Measurements from ENCODE around the gene FBXO31. TPM values are rescaled to one million over a fixed set of nuclear protein-coding genes. Genes with fewer than 3 reads are reported as not detected.

FBXO31 gene
- total and polyA plus RNA-seq, 2 of the 13 experiments (the other 11 are each of a cell fraction or from before 2014, with no cell fraction given): 92.4 to 101 TPM

DNA sequence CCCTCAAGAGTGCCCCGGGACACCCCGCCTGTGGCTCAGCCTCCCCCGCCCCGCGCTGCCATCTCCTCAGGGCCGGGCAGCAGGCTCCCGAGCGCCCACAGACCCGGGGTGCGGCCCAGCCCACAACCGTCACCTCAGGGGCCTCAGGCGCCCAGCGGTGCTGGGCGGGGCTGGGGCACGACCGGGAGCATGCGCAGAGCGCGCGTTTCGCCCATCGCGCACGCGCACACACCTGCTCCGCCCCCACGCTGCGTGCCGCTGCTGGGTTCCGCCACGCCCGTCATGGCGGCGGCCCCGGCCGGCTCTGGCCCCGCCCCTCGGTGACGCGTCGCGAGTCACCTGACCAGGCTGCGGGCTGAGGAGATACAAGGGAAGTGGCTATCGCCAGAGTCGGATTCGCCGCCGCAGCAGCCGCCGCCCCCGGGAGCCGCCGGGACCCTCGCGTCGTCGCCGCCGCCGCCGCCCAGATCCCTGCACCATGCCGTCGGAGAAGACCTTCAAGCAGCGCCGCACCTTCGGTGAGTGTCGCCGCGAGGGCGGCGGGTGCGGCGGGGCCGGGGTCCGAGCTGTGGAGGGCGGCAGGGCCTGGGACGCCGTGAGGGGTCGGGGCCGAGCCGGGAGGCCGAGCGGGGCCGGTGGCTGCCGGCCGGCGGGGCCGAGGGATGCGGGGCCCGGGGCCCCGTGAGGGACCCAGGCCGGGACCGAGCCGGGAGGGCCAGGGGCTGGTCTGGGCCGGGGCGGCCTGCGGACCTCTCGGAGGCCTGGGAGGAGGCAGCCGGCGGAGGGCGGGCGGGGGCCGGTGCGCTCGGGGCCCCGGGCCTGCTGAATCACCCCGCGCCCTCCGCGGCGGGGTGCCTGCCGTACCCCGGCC lies 8.6 kb upstream of the FBXO31 start, which contains the start of gene MAP1LC3B (continued):
- TF ChIP-seq, protein P1, sequence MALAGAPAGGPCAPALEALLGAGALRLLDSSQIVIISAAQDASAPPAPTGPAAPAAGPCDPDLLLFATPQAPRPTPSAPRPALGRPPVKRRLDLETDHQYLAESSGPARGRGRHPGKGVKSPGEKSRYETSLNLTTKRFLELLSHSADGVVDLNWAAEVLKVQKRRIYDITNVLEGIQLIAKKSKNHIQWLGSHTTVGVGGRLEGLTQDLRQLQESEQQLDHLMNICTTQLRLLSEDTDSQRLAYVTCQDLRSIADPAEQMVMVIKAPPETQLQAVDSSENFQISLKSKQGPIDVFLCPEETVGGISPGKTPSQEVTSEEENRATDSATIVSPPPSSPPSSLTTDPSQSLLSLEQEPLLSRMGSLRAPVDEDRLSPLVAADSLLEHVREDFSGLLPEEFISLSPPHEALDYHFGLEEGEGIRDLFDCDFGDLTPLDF (CRISPR knock-in tag; IDR thresholded peaks at IDR 0.05): peak; percentile 28; the same call in 1 of the 2 replicates
- TF ChIP-seq TP53 (CRISPR knock-in tag; conservative IDR thresholded peaks at IDR 0.05): peak; percentile 92
- TF ChIP-seq, protein P2, sequence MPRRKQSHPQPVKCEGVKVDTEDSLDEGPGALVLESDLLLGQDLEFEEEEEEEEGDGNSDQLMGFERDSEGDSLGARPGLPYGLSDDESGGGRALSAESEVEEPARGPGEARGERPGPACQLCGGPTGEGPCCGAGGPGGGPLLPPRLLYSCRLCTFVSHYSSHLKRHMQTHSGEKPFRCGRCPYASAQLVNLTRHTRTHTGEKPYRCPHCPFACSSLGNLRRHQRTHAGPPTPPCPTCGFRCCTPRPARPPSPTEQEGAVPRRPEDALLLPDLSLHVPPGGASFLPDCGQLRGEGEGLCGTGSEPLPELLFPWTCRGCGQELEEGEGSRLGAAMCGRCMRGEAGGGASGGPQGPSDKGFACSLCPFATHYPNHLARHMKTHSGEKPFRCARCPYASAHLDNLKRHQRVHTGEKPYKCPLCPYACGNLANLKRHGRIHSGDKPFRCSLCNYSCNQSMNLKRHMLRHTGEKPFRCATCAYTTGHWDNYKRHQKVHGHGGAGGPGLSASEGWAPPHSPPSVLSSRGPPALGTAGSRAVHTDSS (CRISPR knock-in tag; conservative IDR thresholded peaks at IDR 0.05): peak; percentile 98; the same call in 1 of the 2 replicates
- no peak; the same call in 1 of the 2 replicates for TF ChIP-seq ZNF850 (CRISPR knock-in tag; conservative IDR thresholded peaks at IDR 0.05)
- peak; percentile 9; the same call in 1 of the 2 replicates for TF ChIP-seq ZNF350 (CRISPR knock-in tag; IDR thresholded peaks at IDR 0.05; ENCODE audit: borderline replicate concordance, low read depth)
- TF ChIP-seq DBP (CRISPR knock-in tag; IDR thresholded peaks at IDR 0.05; ENCODE audit: not compliant biosample characterization): peak; percentile 84
- TF ChIP-seq SPEN (CRISPR knock-in tag; IDR thresholded peaks at IDR 0.05; ENCODE audit: low read depth): peak; percentile 99
- no peak for TF ChIP-seq NPAS2 (CRISPR knock-in tag; IDR thresholded peaks at IDR 0.05; ENCODE audit: borderline replicate concordance)
- TF ChIP-seq MED13 (CRISPR knock-in tag; IDR thresholded peaks at IDR 0.05): no peak
- peak; percentile 57 for TF ChIP-seq NFKB2 (CRISPR knock-in tag; IDR thresholded peaks at IDR 0.05; ENCODE audit: borderline replicate concordance)
- TF ChIP-seq, protein P3, sequence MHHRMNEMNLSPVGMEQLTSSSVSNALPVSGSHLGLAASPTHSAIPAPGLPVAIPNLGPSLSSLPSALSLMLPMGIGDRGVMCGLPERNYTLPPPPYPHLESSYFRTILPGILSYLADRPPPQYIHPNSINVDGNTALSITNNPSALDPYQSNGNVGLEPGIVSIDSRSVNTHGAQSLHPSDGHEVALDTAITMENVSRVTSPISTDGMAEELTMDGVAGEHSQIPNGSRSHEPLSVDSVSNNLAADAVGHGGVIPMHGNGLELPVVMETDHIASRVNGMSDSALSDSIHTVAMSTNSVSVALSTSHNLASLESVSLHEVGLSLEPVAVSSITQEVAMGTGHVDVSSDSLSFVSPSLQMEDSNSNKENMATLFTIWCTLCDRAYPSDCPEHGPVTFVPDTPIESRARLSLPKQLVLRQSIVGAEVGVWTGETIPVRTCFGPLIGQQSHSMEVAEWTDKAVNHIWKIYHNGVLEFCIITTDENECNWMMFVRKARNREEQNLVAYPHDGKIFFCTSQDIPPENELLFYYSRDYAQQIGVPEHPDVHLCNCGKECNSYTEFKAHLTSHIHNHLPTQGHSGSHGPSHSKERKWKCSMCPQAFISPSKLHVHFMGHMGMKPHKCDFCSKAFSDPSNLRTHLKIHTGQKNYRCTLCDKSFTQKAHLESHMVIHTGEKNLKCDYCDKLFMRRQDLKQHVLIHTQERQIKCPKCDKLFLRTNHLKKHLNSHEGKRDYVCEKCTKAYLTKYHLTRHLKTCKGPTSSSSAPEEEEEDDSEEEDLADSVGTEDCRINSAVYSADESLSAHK (CRISPR knock-in tag; IDR thresholded peaks at IDR 0.05; ENCODE audit: borderline replicate concordance): peak; percentile 84; the same call in 1 of the 2 replicates
- TF ChIP-seq, protein P4, sequence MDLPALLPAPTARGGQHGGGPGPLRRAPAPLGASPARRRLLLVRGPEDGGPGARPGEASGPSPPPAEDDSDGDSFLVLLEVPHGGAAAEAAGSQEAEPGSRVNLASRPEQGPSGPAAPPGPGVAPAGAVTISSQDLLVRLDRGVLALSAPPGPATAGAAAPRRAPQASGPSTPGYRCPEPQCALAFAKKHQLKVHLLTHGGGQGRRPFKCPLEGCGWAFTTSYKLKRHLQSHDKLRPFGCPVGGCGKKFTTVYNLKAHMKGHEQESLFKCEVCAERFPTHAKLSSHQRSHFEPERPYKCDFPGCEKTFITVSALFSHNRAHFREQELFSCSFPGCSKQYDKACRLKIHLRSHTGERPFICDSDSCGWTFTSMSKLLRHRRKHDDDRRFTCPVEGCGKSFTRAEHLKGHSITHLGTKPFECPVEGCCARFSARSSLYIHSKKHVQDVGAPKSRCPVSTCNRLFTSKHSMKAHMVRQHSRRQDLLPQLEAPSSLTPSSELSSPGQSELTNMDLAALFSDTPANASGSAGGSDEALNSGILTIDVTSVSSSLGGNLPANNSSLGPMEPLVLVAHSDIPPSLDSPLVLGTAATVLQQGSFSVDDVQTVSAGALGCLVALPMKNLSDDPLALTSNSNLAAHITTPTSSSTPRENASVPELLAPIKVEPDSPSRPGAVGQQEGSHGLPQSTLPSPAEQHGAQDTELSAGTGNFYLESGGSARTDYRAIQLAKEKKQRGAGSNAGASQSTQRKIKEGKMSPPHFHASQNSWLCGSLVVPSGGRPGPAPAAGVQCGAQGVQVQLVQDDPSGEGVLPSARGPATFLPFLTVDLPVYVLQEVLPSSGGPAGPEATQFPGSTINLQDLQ (CRISPR knock-in tag; IDR thresholded peaks at IDR 0.05): no peak
- TF ChIP-seq BRCA1 (CRISPR knock-in tag; IDR thresholded peaks at IDR 0.05): peak; percentile 93; the same call in 1 of the 2 replicates

All from HepG2 (cell line).